Articular chondrocyte of knee joint (primary cell): ENCODE results near the gene ICOS. TPM values are rescaled to one million over a fixed set of nuclear protein-coding genes. Genes with fewer than 3 reads are reported as not detected.

Source experiments
- total RNA-seq: library from RNA; depleted of rRNA; stranded (reverse); fragments of >200 nt; gene quantifications from 2 replicates; pipeline ENCODE4 v1.2.3, GENCODE V29; 2012

ICOS gene
- total RNA-seq: not detected in 2 replicates

GRCh38 chr2:203936535-203936934 is at the start of gene ICOS:
Gene ICOS, plus strand, starts transcription at chr2:203936763. Its CDS starts 52 bp downstream, at chr2:203936815.

Other genes with a start within 250 kb of the ICOS start
- gene CD28, start 230.1 kb upstream of the ICOS start, total RNA-seq: under 0.01 TPM in 2 replicates
- gene CTLA4, start 69.0 kb upstream of the ICOS start, total RNA-seq: not detected in 2 replicates